DMS114 treated with DMSO at 0.1 percent for 48 hours (cell line): Measurements from ENCODE around the gene MATK.
"Not testable (repeated sequence)": the region's sequence is repeated elsewhere in the genome, so short reads cannot be mapped to it uniquely, and the experiment has no call there.

Source experiments
- DNase-seq: peaks from one replicate; lab custom pipeline; 2025; ENCODE audit not compliant: unreplicated experiment; lab: John Stamatoyannopoulos, UW

The MATK gene

DNA sequence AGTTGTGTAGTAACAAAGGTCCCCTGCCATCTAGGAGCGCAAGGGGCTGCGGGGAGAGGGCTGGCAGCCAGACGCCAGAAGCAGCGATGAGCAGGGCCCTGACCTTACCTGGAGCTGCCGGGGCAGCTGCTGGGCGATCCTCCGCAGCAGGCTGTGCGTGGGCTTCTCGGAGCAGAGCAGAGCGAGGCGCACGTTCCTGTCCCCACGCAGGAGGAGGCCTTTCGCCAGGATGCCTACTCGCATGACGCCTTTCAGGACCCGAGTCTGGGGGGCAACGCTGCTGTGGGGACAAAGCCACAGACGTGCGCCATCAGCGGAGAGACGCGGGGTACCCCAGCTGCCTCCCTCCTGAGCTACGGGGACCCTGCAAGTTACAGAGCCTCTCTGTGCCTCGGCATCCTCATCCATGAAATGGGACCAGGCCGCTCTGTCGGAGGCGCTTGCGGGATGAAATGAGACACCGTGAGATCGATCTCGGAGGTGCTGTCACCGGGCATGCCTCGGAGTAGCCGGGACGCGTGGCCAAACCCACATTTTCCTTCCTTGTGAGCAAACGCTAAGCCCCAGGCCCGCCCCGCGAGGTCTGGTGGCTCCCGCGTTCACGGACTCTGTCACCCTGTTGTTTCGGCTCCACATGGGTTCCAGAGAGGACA lies 30.5 kb upstream of the MATK start:
- no peak for DNase-seq

- DNase-seq, result not testable (repeated sequence)
These were observed 30.0 kb upstream of the MATK start for GRCh38 chr19:3816148-3816547.

- DNase-seq, result no peak
These were observed 28.5 kb upstream of the MATK start for GRCh38 chr19:3814648-3815047.

GRCh38 chr19:3813473-3814392 lies 27.6 kb upstream of the MATK start:
- DNase-seq, result no peak

DNA sequence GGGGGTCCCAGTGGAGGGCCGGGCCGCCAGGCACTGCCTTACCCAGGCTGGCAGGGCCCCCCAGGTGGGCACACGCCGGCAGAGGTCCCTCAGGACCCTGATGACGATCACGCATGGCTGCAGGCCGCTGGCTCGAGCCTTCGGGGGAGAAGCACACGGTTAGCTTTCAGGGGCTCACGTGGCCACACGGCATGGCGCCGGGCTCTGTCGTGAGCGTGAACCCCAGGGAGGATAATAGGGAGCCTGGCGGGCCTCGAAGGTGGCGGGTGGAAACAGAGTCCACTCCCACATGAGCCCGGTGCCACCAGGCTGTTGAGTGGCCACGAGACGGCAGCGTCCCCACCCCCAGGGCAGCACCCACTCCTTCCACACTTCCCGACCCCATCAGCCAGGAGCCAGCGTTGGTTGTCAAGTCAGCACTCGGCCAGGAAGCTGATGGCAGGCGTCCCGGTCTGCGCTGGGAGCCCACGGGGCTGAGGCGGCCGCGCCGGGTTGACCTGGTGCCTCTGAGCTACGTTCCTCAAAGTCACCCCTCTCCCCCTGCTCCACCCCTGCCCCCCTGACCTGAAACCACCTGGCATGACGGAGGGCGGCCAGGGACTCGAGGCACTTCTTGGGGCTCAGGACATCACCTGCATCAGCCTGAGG lies 24.7 kb upstream of the MATK start:
- no peak for DNase-seq

DNA sequence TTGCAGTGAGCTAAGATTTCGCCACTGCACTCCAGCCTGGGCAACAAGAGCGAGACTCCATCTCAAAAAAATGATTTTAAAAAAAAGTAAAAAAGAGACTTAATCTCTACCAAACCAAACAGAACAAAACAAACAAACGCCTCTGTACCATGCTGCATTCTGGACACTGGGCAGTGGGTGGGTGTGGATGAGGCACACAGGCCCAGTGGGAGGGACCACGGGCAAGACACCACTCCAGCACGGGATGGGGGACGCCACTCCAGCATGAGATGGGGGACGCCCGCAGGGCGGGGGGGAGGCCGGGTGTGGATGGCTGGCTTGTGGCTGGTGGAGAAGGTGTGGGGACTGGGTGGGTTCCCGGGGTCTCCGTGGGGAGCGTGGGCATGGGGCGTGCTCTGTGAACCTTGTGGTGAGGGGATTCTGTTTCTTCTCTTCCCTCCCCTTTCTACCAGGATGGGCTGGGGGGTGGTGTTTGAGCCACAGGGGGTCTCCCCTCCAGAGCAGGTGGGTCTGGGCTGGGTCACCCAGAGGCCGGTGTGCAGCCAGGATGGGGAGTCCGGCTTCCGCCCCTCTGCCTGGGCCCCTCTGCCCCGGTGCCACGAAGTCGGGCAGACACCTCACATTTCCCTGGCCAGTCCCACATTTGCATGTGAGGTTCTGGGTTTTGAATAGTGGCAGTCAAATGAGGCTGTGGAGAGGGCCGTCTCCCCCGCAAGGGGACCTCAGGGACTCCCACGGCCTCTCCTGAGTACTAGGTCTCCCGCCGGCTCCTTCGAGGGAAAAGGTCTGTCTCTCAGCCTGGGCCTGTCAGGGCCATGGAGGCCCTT lies 23.9 kb upstream of the MATK start:
- DNase-seq, result no peak

DNA sequence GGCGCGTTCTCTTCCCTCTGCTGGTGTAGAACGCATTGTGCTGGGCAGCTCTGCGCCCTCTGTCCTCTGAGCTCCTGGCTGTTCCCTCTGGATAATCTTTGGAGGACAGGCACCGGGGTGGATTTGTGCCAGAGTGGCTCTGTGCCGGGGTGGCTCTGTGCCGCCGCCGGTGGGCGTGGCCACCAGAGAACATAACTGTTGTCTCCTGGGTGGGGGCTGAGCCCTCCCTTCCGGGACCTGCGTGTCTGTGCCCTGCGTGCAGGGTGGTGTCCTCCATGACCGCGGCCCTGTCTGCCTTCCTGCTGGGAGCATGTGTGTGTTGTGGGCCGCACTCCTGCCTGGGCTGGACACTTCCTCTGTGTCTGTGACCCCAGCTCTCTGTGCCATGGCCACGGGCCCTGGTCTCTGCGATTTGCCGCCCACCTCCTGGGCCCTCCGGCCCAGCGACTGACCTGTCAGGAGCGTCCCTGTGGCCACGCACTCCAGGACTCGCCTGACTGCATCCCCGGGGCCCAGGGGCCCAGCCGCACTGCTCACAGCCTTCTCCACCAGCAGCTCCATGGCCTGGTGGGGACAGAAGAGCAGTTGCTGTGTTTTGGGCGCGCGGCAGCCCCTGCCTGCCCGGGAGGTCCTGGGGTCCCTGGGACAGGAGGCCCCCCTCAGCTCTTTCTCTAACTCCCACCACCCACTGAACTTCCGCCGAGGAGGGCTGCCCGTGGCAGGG lies 22.4 kb upstream of the MATK start:
- no peak for DNase-seq

GRCh38 chr19:3807574-3808354 lies 21.6 kb upstream of the MATK start:
- no peak for DNase-seq

GRCh38 chr19:3807131-3807480 lies 20.9 kb upstream of the MATK start:
- no peak for DNase-seq

GRCh38 chr19:3805859-3806258 lies 19.7 kb upstream of the MATK start:
- DNase-seq, result no peak

DNA sequence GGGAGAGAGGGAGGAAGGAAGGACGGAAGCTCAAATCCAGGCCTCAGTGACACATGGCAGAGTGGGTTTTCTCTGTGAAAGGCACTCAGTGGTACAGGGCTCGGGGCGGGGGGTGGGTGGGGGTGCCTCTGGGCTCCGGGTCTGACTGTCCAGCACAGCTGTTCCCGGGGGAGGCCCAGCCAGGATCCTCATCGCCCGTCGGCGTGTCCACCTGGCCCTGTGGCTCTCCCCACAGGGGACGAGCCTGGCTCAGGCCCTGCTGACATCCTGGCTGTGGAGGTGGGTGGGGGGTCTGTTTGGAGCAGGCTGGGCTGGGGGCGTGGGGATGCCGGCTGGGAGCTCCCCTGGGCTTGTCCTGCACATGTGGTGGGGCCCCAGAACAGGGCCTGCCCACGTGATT lies 18.2 kb upstream of the MATK start:
- no peak for DNase-seq

GRCh38 chr19:3803986-3804385 lies 17.8 kb upstream of the MATK start:
- DNase-seq, result no peak

DNA sequence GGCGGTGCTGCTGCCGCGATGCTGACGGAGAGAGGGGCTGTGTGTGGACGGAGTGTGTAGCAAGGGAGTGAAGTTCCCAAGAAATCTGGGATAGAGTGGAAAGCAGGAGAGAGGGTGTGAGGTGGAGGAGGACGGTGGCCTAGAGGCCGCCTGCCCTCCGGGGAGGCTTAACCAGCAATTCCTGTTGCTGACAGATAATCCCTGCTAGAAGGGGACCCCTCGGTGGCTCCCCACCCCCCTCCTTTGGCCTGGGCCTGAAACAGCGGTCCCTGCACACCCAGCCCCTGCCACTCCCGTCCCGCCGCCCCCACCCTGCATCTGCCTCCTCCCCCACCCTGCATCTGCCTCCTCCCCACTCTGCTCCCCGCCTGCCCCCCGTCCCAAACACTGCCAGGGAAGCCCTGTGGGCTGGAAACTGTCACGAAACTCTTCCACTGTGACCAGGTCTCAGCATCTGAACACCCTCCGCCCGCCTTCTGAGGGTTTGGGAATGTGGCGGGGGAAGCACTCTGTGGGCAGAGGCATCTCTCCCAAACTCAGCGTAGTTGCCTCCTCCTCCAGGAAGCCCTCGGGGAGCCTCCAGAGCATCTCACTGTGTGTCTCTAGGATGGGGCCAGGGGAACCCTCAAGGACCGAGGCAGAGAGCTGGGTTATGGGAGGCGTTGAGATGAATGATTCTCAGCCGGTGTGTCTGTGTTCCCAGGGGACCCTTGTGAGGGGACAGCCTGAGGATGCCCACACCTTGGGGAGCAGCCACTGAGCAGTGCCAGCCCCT lies 17.1 kb upstream of the MATK start:
- no peak for DNase-seq

DNA sequence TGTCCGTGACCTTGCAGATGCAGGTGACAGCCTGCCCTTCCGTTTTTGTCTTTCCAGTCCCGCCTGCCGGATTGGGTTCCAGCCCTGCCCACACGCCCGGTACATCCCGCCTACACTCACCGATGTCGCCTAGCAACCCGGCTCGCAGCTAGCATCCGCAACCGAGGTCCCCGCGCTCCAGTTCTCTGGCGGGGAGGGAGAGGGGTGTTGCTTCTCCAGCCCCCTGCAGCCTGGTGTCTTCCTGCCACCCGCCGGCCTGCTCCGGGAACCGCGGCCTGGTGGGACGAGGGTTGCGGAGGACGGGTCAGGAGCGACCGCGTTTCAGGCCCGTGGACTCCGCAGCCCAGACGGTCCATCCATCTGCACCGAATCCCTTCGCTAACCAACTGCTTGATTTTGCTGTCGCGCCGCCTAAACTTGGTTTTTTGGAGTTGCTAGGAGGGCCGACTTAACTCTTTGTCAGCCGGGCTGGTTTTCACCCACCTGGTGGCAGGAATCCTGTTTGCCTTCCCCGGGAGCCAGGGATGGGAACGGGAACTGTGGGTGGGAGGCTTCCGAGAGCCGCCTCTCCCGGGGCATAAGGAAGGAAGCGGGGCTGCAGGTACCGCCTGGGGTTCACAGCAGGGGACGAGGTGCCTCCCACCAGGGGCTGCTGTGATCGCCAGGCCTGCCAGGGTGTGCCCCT lies 15.4 kb upstream of the MATK start:
- DNase-seq, result no peak

DNA sequence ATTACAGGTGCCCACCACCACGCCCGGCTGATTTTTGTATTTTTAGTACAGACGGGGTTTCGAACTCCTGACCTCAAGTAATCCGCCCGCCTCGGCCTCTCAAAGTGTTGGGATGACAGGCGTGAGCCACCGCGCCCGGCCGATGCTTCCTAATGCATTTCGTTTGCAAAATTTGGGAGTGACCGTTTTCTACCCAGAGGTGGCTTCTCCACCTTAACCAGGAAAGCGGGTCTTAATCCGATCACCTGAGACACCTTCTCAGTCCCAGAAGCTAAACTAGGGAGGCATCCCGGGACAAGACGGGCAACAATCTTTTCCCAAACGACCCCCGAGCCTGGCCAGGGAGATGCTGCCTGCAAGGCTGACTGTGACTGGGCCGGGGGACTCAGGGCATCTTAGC lies 14.8 kb upstream of the MATK start:
- no peak for DNase-seq

DNA sequence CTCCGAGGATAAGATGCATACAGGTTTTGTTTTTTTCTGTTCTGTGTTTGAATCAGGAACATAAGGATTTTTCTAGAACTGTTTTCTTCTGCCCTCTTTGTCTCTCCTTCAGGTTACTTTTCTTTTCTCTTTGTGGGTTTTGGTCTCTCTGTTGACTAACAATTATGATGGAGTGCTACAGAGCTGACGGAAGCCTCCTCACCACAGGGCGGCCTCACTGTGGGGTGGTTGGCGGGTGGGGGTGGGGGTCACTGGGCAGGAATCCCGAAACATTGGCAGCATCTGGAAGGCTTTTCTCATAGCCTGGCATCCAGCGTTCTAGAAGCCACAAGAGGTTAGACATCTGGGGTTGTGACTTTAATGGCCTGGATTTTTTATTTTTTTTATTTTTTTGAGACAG lies 12.0 kb upstream of the MATK start:
- DNase-seq, result no peak

- no peak for DNase-seq
These were observed 10.2 kb upstream of the MATK start for GRCh38 chr19:3796358-3796757.

- DNase-seq, result no peak
These were observed 7.6 kb upstream of the MATK start for GRCh38 chr19:3793799-3794198.
